NCI-H82 (cell line): ENCODE results near the gene ZER1.

ENCODE experiments used
- DNase-seq: peaks from one replicate; lab custom pipeline; 2025; lab: John Stamatoyannopoulos, UW

ZER1 gene

DNA sequence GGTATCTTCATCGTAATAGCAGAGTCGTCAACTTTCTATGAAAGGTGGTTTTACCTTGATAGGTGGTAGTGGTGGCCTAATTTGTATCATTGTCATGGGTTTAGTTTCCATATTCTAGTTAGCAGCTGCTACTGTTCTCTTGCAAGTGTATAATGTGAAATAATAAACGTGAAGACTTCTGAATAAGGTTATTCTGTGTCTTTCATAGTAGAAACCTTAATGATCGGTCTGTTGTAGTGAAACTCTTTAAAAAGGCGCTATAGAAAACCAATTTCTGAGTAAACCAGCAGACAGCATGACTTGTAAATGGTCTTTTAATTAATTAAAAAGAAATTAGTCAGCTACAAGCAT, 81.1 kb downstream of the ZER1 start:
- no peak for DNase-seq

- peak; percentile 60 for DNase-seq
These were observed 81.7 kb downstream of the ZER1 start for GRCh38 chr9:128689820-128690683.

DNA sequence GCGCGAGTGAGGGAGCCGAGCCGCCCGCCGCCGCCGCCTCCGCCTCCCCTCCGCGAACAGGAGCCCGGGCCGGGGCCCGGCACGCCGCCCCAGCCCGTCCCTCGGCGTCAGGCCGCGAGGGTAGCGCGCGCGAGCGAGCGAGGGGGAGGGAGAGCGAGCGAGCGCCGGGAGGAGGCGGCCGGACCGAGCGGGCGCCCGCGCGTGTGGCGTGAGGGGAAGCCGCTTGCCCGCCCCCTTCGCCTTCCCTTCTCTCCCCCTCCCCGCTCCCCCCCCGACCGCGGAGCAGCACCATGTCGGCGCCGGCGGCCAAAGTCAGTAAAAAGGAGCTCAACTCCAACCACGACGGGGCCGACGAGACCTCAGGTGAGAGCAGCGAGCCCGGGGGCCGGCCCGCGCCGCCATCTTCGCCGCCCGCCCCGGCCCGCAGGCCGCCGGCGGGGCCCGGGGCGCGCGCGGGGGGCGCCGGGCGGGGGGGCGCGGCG, 82.4 kb downstream of the ZER1 start:
- DNase-seq: peak; percentile 66

- peak; percentile 96 for DNase-seq
These were observed 83.0 kb downstream of the ZER1 start, which contains the start of gene SET for GRCh38 chr9:128688501-128689292. SET (plus strand) TSS chr9:128689222; CDS start chr9:128689583, 361 bp downstream.

DNA sequence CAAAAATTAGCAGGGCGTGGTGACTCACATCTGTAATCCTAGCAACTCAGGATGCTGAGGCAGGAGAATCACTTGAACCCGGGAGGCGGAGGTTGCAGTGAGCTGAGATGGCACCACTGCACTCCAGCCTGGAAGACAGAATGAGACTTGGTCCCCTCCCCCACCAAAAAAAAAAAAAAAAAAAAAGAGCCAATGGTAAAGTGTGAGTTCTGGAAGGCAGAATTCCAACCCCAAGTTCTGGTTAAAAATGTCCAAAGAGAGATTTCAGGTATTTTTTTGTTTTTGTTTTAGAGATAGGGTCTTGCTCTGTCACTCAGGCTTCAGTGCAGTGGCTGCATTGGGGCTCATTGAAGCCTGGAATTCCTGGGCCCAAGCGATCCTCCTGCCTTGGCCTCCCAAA, 84.3 kb downstream of the ZER1 start:
- DNase-seq: no peak

GRCh38 chr9:128685636-128686489, 85.9 kb downstream of the ZER1 start:
- DNase-seq: no peak

DNA sequence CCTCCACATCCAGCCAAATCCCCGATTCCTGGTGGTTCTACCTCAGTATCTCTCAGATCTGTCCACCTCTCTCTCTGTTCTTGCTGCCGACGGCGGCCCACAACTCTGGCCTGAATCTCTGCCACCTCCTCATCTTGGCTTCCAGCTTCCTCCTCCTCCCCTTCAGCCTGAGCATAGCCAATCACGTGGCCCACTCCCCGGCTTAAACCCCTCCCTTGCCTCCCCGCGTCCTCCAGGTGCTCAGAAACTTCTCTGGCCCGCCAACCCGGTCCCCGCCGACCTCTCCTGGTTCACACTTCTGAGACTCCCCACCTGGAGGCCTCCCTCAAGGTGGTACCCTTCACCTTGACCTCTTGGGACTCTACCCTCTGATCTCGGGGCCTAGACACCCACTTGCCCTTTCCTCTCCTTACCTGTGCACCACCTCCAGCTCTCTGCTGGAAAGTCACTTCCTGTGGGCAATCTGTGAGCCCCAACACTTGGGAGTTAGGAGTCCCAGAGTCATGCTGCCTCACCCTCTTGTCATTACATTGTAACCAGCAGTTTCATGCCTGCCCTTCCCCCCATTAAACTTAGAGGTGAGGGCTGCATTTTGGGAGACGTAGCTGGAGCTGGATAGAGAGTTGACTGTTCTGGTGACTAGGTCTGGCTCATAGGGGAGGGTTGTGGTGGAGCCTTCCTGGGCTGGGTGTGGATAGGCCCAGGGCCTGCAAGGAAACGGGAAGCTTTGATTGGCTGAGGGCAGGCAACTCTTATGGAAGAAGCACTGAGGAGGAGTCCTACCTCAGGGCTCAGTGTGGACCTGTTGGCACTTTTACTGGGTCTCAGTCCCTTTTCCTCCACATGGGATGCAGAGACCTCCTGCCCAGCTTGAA, 87.2 kb downstream of the ZER1 start:
- DNase-seq: peak; percentile 87

DNA sequence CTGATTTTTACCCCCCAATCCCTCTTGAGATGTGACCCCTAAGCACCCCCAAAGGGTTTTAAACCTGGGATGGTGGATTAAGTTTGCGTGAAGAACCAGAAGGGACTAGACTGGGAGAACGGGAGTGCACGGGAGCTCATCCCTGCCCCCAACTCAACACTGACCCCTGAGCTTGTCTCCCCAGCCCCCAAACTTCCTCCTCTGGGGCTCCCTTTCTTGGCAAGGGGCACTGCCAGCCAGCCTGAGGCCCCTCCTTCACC, 87.7 kb downstream of the ZER1 start:
- peak; percentile 58 for DNase-seq

DNA sequence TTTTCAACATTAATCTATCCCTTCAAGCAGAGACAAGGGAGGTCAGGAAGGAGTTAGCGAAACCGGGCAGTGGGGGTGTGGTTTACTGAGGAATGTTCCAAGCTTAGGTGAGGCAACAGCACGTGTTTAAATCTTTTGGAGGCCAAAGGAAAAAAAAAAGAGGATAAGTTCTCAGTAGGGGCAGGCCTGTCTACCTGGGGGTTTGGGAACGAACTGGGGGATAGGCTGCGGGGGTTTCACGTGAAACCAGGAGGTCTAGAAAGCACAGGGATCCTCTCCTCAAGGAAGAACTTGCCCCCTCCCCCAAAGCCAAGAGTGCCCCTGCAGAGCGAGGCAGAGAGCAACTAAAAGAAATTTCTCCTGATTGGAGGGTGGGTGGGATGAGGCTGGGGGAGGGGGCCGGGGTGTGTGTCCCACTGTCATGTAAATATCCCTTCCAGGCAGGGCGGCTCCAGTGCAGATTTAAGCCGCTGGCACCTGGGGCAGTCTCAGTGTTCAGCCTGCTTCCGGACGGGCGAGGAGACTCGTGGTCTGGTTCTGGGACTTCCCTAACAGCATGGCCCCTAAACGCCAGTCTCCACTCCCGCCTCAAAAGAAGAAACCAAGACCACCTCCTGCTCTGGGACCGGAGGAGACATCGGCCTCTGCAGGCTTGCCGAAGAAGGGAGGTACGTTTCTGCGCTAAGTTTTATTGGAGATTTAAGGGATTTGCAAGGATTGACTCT, 88.2 kb downstream of the ZER1 start:
- peak; percentile 85 for DNase-seq
